ENCODE results near the gene C15orf61. TPM values are rescaled to one million over a fixed set of nuclear protein-coding genes. Genes with fewer than 3 reads are reported as not detected.

The C15orf61 gene
- total and polyA plus RNA-seq, 4 donors: 1.4 to 5.6 (median 2.5) TPM

- H3K36me3 ChIP-seq (ENCODE audit: control insufficient read depth in 4 of 4, insufficient read depth in 3 of 4, low read depth in 1 of 4, low read length in 3 of 4): peaks cover 1 to 23% (median 16%) of the 10 kb centered on the region in 4 donors
- no peak for TF ChIP-seq CTCF (IDR thresholded peaks at IDR 0.05; ENCODE audit: low read depth, low read length, missing input control)
- no peak for TF ChIP-seq RAD21 (IDR thresholded peaks at IDR 0.05)
- H3K4me1 ChIP-seq (ENCODE audit: control insufficient read depth in 4 of 4, insufficient read depth in 4 of 4, low read length in 3 of 4): peaks cover 0 to 4% (median 2%) of the 10 kb centered on the region in 4 donors
- H3K9me3 ChIP-seq (ENCODE audit: control insufficient read depth in 4 of 4, low read length in 3 of 4): no peaks in the 10 kb centered on the region
- DNase-seq (ENCODE audit: low spot score): no peak
- H3K4me3 ChIP-seq (ENCODE audit: low read depth in 1 of 3, low read length in 3 of 3): no peak overlapping the region
- no peak overlapping the region for H3K9ac ChIP-seq (ENCODE audit: low read depth in 1 of 2, low read length in 2 of 2)
- no peak overlapping the region for H3K27ac ChIP-seq (ENCODE audit: low read depth in 1 of 2, low read length in 2 of 2)
- H3K27me3 ChIP-seq (ENCODE audit: control insufficient read depth in 4 of 4, insufficient read depth in 4 of 4, low read length in 3 of 4): no peaks in the 10 kb centered on the region
- WGBS: 100% methylated on average over 2 of the region's 2 CpGs
Measured at GRCh38 chr15:67515557-67515956, 5.4 kb upstream of the C15orf61 start.

- H3K36me3 ChIP-seq (ENCODE audit: control insufficient read depth in 4 of 4, insufficient read depth in 3 of 4, low read depth in 1 of 4, low read length in 3 of 4): peaks cover 0 to 5% (median 0%) of the 10 kb centered on the region in 4 donors
- peak overlapping the region; percentile 88 to 96 for H3K27ac ChIP-seq (ENCODE audit: low read depth in 1 of 2, low read length in 2 of 2)
- H3K9me3 ChIP-seq (ENCODE audit: control insufficient read depth in 4 of 4, low read length in 3 of 4): no peaks in the 10 kb centered on the region
- 10% methylated on average over 24 of the region's 24 CpGs for WGBS
- H3K27me3 ChIP-seq (ENCODE audit: control insufficient read depth in 4 of 4, insufficient read depth in 4 of 4, low read length in 3 of 4): no peaks in the 10 kb centered on the region
- peak overlapping the region; percentile 48 to 92 for H3K9ac ChIP-seq (ENCODE audit: low read depth in 1 of 2, low read length in 2 of 2)
- peaks cover 0 to 19% (median 7%) of the 10 kb centered on the region in 4 donors for H3K4me1 ChIP-seq (ENCODE audit: control insufficient read depth in 4 of 4, insufficient read depth in 4 of 4, low read length in 3 of 4)
- TF ChIP-seq NR2F2 (IDR thresholded peaks at IDR 0.05) (no peak), HNF4A (conservative IDR thresholded peaks at IDR 0.05) (peak; percentile 42 to 47), SP1 (IDR thresholded peaks at IDR 0.05) (peak; percentile 50), REST (IDR thresholded peaks at IDR 0.05) (peak; percentile 78), YY1 (IDR thresholded peaks at IDR 0.05) (peak; percentile 55), ATF3 (IDR thresholded peaks at IDR 0.05) (no peak), HNF4G (IDR thresholded peaks at IDR 0.05) (no peak), CTCF (IDR thresholded peaks at IDR 0.05; ENCODE audit: low read depth, low read length, missing input control) (no peak), GABPA (IDR thresholded peaks at IDR 0.05 in 1 of 2, conservative IDR thresholded peaks at IDR 0.05 in 1 of 2) (no peak), MAX (IDR thresholded peaks at IDR 0.05) (peak; percentile 50), JUND (IDR thresholded peaks at IDR 0.05) (peak; percentile 18 to 27), FOXA1 (IDR thresholded peaks at IDR 0.05) (no peak), RAD21 (IDR thresholded peaks at IDR 0.05) (peak in 1 of 2 donors; percentile 15), ZBTB33 (IDR thresholded peaks at IDR 0.05) (peak; percentile 26), TAF1 (conservative IDR thresholded peaks at IDR 0.05) (no peak), EGR1 (IDR thresholded peaks at IDR 0.05; ENCODE audit: low read depth in 2 of 2) (no peak), FOXA2 (IDR thresholded peaks at IDR 0.05) (no peak), RXRA (IDR thresholded peaks at IDR 0.05) (peak; percentile 53 to 61)
- no peak for DNase-seq (ENCODE audit: low spot score)
- H3K4me3 ChIP-seq (ENCODE audit: low read depth in 1 of 3, low read length in 3 of 3): peak overlapping the region; percentile 59 to 94 (median 85)
Measured at GRCh38 chr15:67520321-67521028, 456 bp upstream of the C15orf61 start.
